Activated naive CD4-positive, alpha-beta T cell treated with anti-CD3 and anti-CD28 coated beads, Interleukin-2, amount 50 U/mL, for 72 hours (primary cell): Measurements from ENCODE around the gene ZBTB7B. TPM values are rescaled to one million over a fixed set of nuclear protein-coding genes. Genes with fewer than 3 reads are reported as not detected.

Experiments
- ATAC-seq, 2 donors: fragments of 150-1000 bp; cut with Tn5 transposase; 2 replicates each; pipeline ENCODE4 v1.10.0; 2021; ENCODE audit warnings: mild to moderate bottlenecking in 2 of 2, moderate library complexity in 2 of 2
- DNase-seq, 2 donors: peaks; one replicate each; pipeline ENCODE4 v3.0.0; 2021 to 2022; ENCODE audit warnings: low spot score in 2 of 2
- H3K27ac Mint-ChIP-seq, 2 donors: one replicate each; pipeline ENCODE4 v1.8.0; 2022; ENCODE audit warnings: mild to moderate bottlenecking in 2 of 2, mixed read lengths in 2 of 2
- H3K36me3 Mint-ChIP-seq, 2 donors: one replicate each; pipeline ENCODE4 v1.8.0; 2022; ENCODE audit warnings: mixed read lengths in 2 of 2
- H3K9me3 Mint-ChIP-seq, 2 donors: one replicate each; pipeline ENCODE4 v1.8.0; 2022; ENCODE audit warnings: mixed read lengths in 2 of 2
- total RNA-seq, 2 donors: library from RNA; stranded (reverse); gene quantifications; one replicate each; pipeline ENCODE4 v1.2.3, GENCODE V29; 2022

ZBTB7B gene
- total RNA-seq, 2 donors from 2014 or later = 97.4 to 184 TPM

DNA sequence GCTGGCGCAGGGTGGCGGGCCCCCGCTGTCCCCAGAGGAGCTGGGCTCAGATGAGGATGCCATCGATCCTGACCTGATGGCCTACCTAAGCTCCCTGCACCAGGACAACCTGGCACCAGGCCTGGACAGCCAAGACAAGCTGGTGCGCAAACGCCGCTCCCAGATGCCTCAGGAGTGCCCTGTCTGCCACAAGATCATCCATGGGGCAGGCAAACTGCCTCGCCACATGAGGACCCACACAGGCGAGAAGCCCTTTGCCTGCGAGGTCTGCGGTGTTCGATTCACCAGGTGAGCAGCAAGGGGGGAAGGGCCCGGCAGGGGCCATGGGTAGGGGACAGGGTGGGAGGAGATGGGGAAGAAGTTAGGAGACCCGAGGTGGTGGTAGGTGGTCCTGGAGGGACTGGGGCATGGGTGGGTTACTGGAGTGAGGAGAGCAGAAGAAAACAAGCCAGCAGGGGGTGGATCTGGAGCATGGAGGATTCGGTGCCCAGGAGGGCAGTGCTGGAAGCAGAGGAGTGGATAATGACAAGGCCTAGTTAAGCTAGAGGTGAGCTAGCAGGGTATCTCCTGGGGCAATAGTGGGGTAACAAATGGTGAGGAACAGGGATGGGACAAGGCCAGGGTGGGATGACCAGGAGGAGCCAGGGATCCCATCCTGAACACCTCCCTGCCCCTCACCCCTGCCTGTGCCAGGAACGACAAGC is 13.1 kb downstream of the ZBTB7B start:
- peak in 1 of 2 donors; percentile 0 for ATAC-seq
- Mint-ChIP-seq H3K36me3 (peaks cover 15 to 19% of the 10 kb centered on the region in 2 donors), H3K27ac (peak overlapping the region; percentile 72 to 74), H3K9me3 (no peaks in the 10 kb centered on the region)
- no peak for DNase-seq

GRCh38 chr1:155016231-155016831 is 13.7 kb downstream of the ZBTB7B start:
- peak in 1 of 2 donors; percentile 13 for ATAC-seq
- Mint-ChIP-seq H3K9me3 (no peaks in the 10 kb centered on the region), H3K27ac (peak overlapping the region; percentile 74 to 93), H3K36me3 (peaks cover 10 to 15% of the 10 kb centered on the region in 2 donors)
- DNase-seq = peak in 1 of 2 donors; percentile 70

GRCh38 chr1:155017041-155017945 is 14.7 kb downstream of the ZBTB7B start:
- H3K9me3 Mint-ChIP-seq = no peaks in the 10 kb centered on the region
- ATAC-seq (peak; percentile 87 to 93), DNase-seq (peak; percentile 93)
- peaks cover 10 to 15% of the 10 kb centered on the region in 2 donors for H3K36me3 Mint-ChIP-seq
- H3K27ac Mint-ChIP-seq = peak overlapping the region; percentile 44 to 74

GRCh38 chr1:155017946-155018316 is 15.3 kb downstream of the ZBTB7B start:
- H3K36me3 Mint-ChIP-seq = peaks cover 10 to 12% of the 10 kb centered on the region in 2 donors
- H3K27ac Mint-ChIP-seq = peak overlapping the region; percentile 44 to 55
- no peak for ATAC-seq
- no peaks in the 10 kb centered on the region for H3K9me3 Mint-ChIP-seq
- no peak for DNase-seq

DNA sequence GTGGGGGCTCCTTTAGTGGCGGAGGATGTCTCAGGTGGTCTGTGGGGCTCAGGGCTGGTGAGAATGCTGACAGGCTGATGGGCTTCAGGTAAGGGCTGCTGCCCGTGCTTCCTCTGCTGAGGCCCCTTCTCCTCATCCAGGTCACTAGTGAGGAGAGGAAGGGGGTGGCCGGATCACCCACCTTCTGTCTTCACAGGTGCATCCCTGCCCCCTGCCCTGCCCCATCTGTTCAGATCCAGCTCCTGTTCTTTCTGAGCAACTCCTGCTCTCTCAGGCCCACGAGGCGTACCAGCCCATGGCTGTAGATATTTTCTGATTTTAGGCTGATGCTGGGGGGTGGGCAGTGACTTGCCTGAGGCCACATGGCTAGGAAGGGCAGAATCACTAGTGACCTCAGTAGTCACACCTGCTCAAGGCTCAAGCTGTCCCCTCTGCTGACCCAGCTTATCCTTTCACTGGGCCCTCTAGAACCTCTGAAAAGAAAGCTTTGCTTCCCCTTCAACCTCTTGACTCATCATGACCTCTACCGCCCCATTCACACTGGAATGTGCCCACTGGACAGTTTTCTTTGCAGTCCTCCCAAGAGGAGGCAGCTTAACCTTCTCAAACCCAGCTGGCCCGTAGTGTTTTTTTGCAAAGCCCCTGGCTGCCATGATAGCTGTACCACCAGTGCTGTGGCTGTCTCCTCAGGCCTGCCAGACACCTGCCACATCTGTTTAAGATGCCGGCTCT is 16.2 kb downstream of the ZBTB7B start:
- Mint-ChIP-seq H3K9me3 (no peaks in the 10 kb centered on the region), H3K27ac (peak overlapping the region; percentile 53 to 76), H3K36me3 (peaks cover 7 to 10% of the 10 kb centered on the region in 2 donors)
- ATAC-seq (no peak), DNase-seq (no peak)

- no peaks in the 10 kb centered on the region for H3K9me3 Mint-ChIP-seq
- DNase-seq = no peak
- peak overlapping the region; percentile 32 to 76 for H3K27ac Mint-ChIP-seq
- H3K36me3 Mint-ChIP-seq = peaks cover 7 to 10% of the 10 kb centered on the region in 2 donors
- no peak for ATAC-seq
These were observed 17.0 kb downstream of the ZBTB7B start for GRCh38 chr1:155019377-155020245.

GRCh38 chr1:155022136-155022926 is 19.7 kb downstream of the ZBTB7B start:
- peak in 1 of 2 donors; percentile 15 for ATAC-seq
- DNase-seq = no peak
- Mint-ChIP-seq H3K27ac (peak overlapping the region in 1 of 2 donors; percentile 54), H3K9me3 (no peaks in the 10 kb centered on the region), H3K36me3 (peaks cover 7 to 10% of the 10 kb centered on the region in 2 donors)

GRCh38 chr1:155022927-155023236 is 20.3 kb downstream of the ZBTB7B start:
- Mint-ChIP-seq H3K27ac (peak overlapping the region; percentile 34 to 54), H3K36me3 (peaks cover 7 to 10% of the 10 kb centered on the region in 2 donors), H3K9me3 (no peaks in the 10 kb centered on the region)
- ATAC-seq (no peak), DNase-seq (no peak)

- Mint-ChIP-seq H3K27ac (peak overlapping the region in 1 of 2 donors; percentile 54), H3K36me3 (peaks cover 7 to 10% of the 10 kb centered on the region in 2 donors)
These were observed 21.0 kb downstream of the ZBTB7B start for GRCh38 chr1:155023627-155024026.

DNA sequence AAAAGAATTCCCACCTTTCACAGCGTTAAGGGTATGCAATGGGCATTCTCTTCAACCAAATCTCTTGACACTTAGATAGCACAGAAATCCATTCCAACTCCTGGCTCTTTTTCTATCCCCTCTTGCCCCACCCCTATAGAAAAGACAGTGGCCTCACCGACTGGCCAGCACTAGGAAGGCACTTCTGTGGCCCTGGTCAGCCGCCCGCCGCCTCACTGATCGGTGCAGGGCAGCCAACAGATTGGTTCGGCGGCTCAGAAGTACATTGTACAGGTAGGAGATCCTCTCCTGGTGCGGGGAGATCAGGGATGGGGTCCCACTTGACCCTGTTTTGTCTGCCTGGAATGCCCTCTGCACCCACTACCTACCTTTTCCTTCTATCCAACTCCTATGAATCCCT is 21.7 kb downstream of the ZBTB7B start:
- H3K27ac Mint-ChIP-seq = peak overlapping the region in 1 of 2 donors; percentile 30
- ATAC-seq = no peak
- no peaks in the 10 kb centered on the region for H3K9me3 Mint-ChIP-seq
- no peak for DNase-seq
- peaks cover 5% of the 10 kb centered on the region in 2 donors for H3K36me3 Mint-ChIP-seq

More at GRCh38 chr1:155023627-155024026, 21.0 kb downstream of the ZBTB7B start:
- ATAC-seq (peak; percentile 11 to 25), DNase-seq (no peak)
- no peaks in the 10 kb centered on the region for H3K9me3 Mint-ChIP-seq

DNA sequence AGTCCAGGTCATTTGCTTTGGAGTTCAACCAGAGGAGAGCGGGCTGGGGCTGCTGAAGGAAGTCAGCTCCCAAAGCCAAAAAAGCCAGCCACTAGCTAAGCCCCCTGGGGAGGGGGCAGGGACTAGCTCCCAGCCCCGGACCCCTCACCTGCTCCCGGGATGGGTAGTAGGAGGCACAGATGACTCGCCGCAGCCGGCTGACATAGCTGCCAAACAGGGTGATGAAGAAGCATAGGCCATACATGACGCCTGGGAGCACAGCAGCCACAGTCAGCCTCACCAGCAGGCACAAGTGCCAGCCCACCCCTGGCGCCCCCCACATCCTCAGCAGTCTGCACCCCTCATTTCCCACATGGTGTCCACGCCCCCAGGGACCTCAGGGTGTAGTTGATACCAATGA is 23.6 kb downstream of the ZBTB7B start:
- ATAC-seq = no peak
- no peaks in the 10 kb centered on the region for H3K9me3 Mint-ChIP-seq
- H3K36me3 Mint-ChIP-seq = no peaks in the 10 kb centered on the region
- DNase-seq = no peak
- H3K27ac Mint-ChIP-seq = no peak overlapping the region

DNA sequence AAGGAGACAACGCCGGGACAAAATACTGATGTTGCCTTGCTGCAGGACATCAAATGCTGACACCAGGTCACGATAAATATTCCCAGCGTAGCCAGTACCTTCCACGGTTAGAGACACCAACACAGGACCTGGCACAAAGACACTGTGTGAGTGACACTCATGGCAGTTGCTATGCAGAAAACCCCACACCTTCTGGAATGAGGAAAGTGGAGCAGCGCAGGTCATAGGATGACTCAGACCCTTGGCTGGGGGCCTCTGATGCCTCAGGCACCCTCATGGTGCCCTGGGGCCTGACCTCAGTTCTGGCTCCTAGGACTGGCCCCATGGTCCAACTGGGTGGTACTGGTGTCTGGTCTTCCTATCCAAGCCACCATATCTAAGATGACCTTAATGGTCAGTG is 24.0 kb downstream of the ZBTB7B start:
- Mint-ChIP-seq H3K27ac (no peak overlapping the region), H3K36me3 (no peaks in the 10 kb centered on the region), H3K9me3 (no peaks in the 10 kb centered on the region)
- no peak for DNase-seq
- ATAC-seq = peak; percentile 41 to 48

DNA sequence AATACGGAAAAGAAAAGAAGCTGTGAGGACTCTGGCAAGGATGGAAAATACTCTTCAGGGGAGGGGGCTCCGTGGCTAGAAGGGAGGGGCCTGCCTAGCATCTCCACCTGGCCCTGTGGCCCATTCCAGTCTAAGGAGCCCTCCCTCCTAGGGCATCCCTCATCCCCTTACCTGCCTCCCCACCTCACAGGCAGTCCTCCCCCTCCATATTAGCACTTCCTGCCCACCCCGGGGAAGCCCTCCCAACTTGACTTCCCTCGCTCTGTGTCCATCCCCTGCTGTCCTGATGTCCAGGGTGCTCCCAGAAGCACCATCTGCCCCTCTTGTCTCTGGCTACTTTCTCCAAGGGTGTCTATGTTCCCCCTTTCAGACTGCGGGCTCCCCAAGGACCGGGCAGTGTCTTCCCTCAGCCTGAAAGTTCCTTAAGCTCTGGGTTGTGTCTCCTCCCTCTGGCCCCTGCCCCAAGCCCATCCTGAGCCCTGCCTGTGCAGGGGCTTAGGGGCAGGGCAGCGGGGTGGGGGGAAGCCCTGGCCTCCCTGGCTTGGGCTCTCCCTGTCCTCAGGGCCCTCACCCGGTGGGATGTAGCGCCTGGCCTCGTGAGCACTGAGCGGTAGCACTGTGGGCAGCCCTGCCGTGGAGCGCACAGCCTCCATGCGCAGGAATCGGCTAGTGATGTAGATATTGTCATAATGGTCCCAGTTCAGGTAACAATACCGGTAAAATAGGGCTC is 27.1 kb downstream of the ZBTB7B start:
- ATAC-seq (no peak), DNase-seq (no peak)
- H3K27ac Mint-ChIP-seq = no peak overlapping the region
- H3K36me3 Mint-ChIP-seq = no peaks in the 10 kb centered on the region
- no peaks in the 10 kb centered on the region for H3K9me3 Mint-ChIP-seq

- ATAC-seq (no peak), DNase-seq (no peak)
- Mint-ChIP-seq H3K9me3 (no peaks in the 10 kb centered on the region), H3K27ac (no peak overlapping the region), H3K36me3 (no peaks in the 10 kb centered on the region)
These were observed 27.7 kb downstream of the ZBTB7B start for GRCh38 chr1:155030243-155030795.
